Measurements from ENCODE around the gene WDR46.
"Not testable (repeated sequence)": the region's sequence is repeated elsewhere in the genome, so short reads cannot be mapped to it uniquely, and the experiment has no call there.

The WDR46 gene

GRCh38 chr6:33273924-33274902 is 14.8 kb downstream of the WDR46 start:
- in situ Hi-C loops (cut with HindIII; ENCODE audit: low pct_ligation_motif_present, low pct_unique_long_range_greater_than_20kb, low sequenced_read_pairs) = no loop called here
- DNase-seq = no peak

GRCh38 chr6:33273129-33273923 is 15.7 kb downstream of the WDR46 start:
- DNase-seq = no peak
- in situ Hi-C loops (cut with HindIII; ENCODE audit: low pct_ligation_motif_present, low pct_unique_long_range_greater_than_20kb, low sequenced_read_pairs) = no loop called here

GRCh38 chr6:33272275-33273128 is 16.5 kb downstream of the WDR46 start:
- in situ Hi-C loops (cut with HindIII; ENCODE audit: low pct_ligation_motif_present, low pct_unique_long_range_greater_than_20kb, low sequenced_read_pairs) = no loop called here
- no peak for DNase-seq

GRCh38 chr6:33271468-33272274 is 17.4 kb downstream of the WDR46 start, which contains the start of the genes RPS18 and VPS52:
TSS of gene RPS18 (plus strand) at chr6:33272075. CDS start at chr6:33272120, 45 bp downstream.
TSS of gene VPS52 (minus strand) at chr6:33271876. CDS start at chr6:33271675, 201 bp downstream.
- DNase-seq = peak; percentile 98
- in situ Hi-C loops (cut with HindIII; ENCODE audit: low pct_ligation_motif_present, low pct_unique_long_range_greater_than_20kb, low sequenced_read_pairs) = no loop called here

- DNase-seq = peak; percentile 10
- in situ Hi-C loops (cut with HindIII; ENCODE audit: low pct_ligation_motif_present, low pct_unique_long_range_greater_than_20kb, low sequenced_read_pairs) = no loop called here
Measured at GRCh38 chr6:33271117-33271467, 17.9 kb downstream of the WDR46 start.

- no peak for DNase-seq
- in situ Hi-C loops (cut with HindIII; ENCODE audit: low pct_ligation_motif_present, low pct_unique_long_range_greater_than_20kb, low sequenced_read_pairs) = no loop called here
Measured at GRCh38 chr6:33264015-33264414, 25.0 kb downstream of the WDR46 start.

GRCh38 chr6:33262490-33262889 is 26.5 kb downstream of the WDR46 start:
- in situ Hi-C loops (cut with HindIII; ENCODE audit: low pct_ligation_motif_present, low pct_unique_long_range_greater_than_20kb, low sequenced_read_pairs) = not testable (repeated sequence)

GRCh38 chr6:33259032-33259431 is 30.0 kb downstream of the WDR46 start:
- in situ Hi-C loops (cut with HindIII; ENCODE audit: low pct_ligation_motif_present, low pct_unique_long_range_greater_than_20kb, low sequenced_read_pairs) = no loop called here
- no peak for DNase-seq

More at GRCh38 chr6:33262490-33262889, 26.5 kb downstream of the WDR46 start:
- not testable (repeated sequence) for DNase-seq

GRCh38 chr6:33254591-33254990 is 34.4 kb downstream of the WDR46 start:
- in situ Hi-C loops (cut with HindIII; ENCODE audit: low pct_ligation_motif_present, low pct_unique_long_range_greater_than_20kb, low sequenced_read_pairs) = no loop called here
- no peak for DNase-seq

- in situ Hi-C loops (cut with HindIII; ENCODE audit: low pct_ligation_motif_present, low pct_unique_long_range_greater_than_20kb, low sequenced_read_pairs) = no loop called here
- no peak for DNase-seq
Measured at GRCh38 chr6:33252759-33253158, 36.3 kb downstream of the WDR46 start.

GRCh38 chr6:33251395-33252012 is 37.5 kb downstream of the WDR46 start:
- DNase-seq = no peak

GRCh38 chr6:33250731-33251130 is 38.3 kb downstream of the WDR46 start:
- DNase-seq = no peak
- in situ Hi-C loops (cut with HindIII; ENCODE audit: low pct_ligation_motif_present, low pct_unique_long_range_greater_than_20kb, low sequenced_read_pairs) = no loop called here

More at GRCh38 chr6:33251395-33252012, 37.5 kb downstream of the WDR46 start:
- in situ Hi-C loops (cut with HindIII; ENCODE audit: low pct_ligation_motif_present, low pct_unique_long_range_greater_than_20kb, low sequenced_read_pairs) = no loop called here

GRCh38 chr6:33249732-33250630 is 39.1 kb downstream of the WDR46 start:
- in situ Hi-C loops (cut with HindIII; ENCODE audit: low pct_ligation_motif_present, low pct_unique_long_range_greater_than_20kb, low sequenced_read_pairs) = no loop called here
- DNase-seq = peak; percentile 62

GRCh38 chr6:33248932-33249731 is 39.9 kb downstream of the WDR46 start:
- DNase-seq = peak; percentile 97
- in situ Hi-C loops (cut with HindIII; ENCODE audit: low pct_ligation_motif_present, low pct_unique_long_range_greater_than_20kb, low sequenced_read_pairs) = no loop called here

GRCh38 chr6:33248643-33248931 is 40.5 kb downstream of the WDR46 start:
- no peak for DNase-seq
- in situ Hi-C loops (cut with HindIII; ENCODE audit: low pct_ligation_motif_present, low pct_unique_long_range_greater_than_20kb, low sequenced_read_pairs) = no loop called here
